Left renal pelvis (tissue), 4 donors: Measurements from ENCODE around the gene RFX1. TPM values are rescaled to one million over a fixed set of nuclear protein-coding genes. Genes with fewer than 3 reads are reported as not detected.

ENCODE experiments used
- DNase-seq, 4 donors: peaks; one replicate each; pipeline ENCODE4 v3.0.0-alpha.2; 2013; ENCODE audit warnings: low read depth in 4 of 4, low spot score in 3 of 4
- polyA plus RNA-seq, 4 donors: library from polyadenylated mRNA; unstranded; fragments of 120-200 nt; gene quantifications; one replicate each; pipeline ENCODE4 v1.2.1, GENCODE V29; 2013; ENCODE audit not compliant: insufficient read length in 4 of 4

RFX1 gene
- polyA plus RNA-seq, 4 donors = 9.3 to 19.2 (median 10.2) TPM

- no peak for DNase-seq
These were observed 88.2 kb downstream of the RFX1 start for GRCh38 chr19:13917888-13918406.

- no peak for DNase-seq
These were observed 91.3 kb downstream of the RFX1 start for GRCh38 chr19:13914777-13915176.

DNA sequence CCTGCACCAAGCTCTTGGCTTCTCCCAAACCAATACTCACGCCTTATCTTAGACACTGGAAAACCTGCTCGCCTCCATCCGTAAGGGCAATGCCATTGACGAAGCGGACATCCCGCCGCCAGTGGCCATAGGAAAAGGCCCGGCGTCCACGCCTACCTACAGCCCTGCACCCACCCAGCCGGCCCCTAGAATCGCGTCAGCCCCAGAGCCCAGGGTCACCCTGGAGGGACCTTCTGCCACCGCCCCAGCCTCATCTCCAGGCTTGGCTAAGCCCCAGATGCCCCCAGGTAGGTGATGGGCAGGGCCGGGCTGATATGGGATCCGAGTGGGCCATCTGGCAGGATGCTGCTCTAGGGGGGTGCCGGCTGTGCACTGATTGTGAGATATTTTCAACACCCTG is 92.8 kb downstream of the RFX1 start:
- DNase-seq = no peak

Other genes with a start within 250 kb of the RFX1 start
- 10 to 100 TPM; 15.5 to 42.7 (median 20.4) TPM for gene MRI1, start 241.8 kb downstream of the RFX1 start, polyA plus RNA-seq
- 100 to 1,000 TPM in 2 of 4 donors, 10 to 100 TPM in 2; 82.6 to 127 (median 107) TPM for gene C19orf53, start 231.9 kb downstream of the RFX1 start, polyA plus RNA-seq
- 10 to 100 TPM in 1 of 4 donors, 1 to 10 TPM in 3; 3.7 to 11.7 (median 6.8) TPM for gene ZSWIM4, start 210.9 kb downstream of the RFX1 start, polyA plus RNA-seq
- gene NANOS3, start 129.2 kb downstream of the RFX1 start, polyA plus RNA-seq = 1 to 10 TPM in 3 of 4 donors, under 1 TPM in 1; 0.79 to 2.6 (median 1.6) TPM
- 1 to 10 TPM; 4.8 to 8.9 (median 6.0) TPM for gene BRME1, start 100.2 kb downstream of the RFX1 start, polyA plus RNA-seq
- gene CC2D1A, start 100.1 kb downstream of the RFX1 start, polyA plus RNA-seq = 10 to 100 TPM; 19.4 to 45.8 (median 23.0) TPM
- 1 to 10 TPM in 3 of 4 donors, under 1 TPM in 1; 0.86 to 1.7 (median 1.4) TPM for gene PODNL1, start 67.9 kb downstream of the RFX1 start, polyA plus RNA-seq
- gene DCAF15, start 53.8 kb downstream of the RFX1 start, polyA plus RNA-seq = 10 to 100 TPM; 26.1 to 46.7 (median 28.2) TPM
- not detected for gene RLN3, start 21.8 kb upstream of the RFX1 start, polyA plus RNA-seq
- gene IL27RA, start 25.4 kb upstream of the RFX1 start, polyA plus RNA-seq = 1 to 10 TPM; 3.8 to 7.8 (median 5.9) TPM
- 10 to 100 TPM in 3 of 4 donors, under 1 TPM in 1; 0.94 to 32.9 (median 20.1) TPM for gene PALM3, start 55.8 kb upstream of the RFX1 start, polyA plus RNA-seq
- gene MISP3, start 66.5 kb upstream of the RFX1 start, polyA plus RNA-seq = 10 to 100 TPM in 1 of 4 donors, 1 to 10 TPM in 3; 1.3 to 10.3 (median 6.3) TPM
- not detected for gene C19orf67, start 79.5 kb upstream of the RFX1 start, polyA plus RNA-seq
- gene SAMD1, start 84.4 kb upstream of the RFX1 start, polyA plus RNA-seq = 10 to 100 TPM; 39.8 to 52.0 (median 41.4) TPM
- 100 to 1,000 TPM in 2 of 4 donors, 10 to 100 TPM in 2; 90.6 to 106 (median 99.0) TPM for gene PRKACA, start 111.4 kb upstream of the RFX1 start, polyA plus RNA-seq
- 10 to 100 TPM; 15.1 to 19.8 (median 19.4) TPM for gene ASF1B, start 130.3 kb upstream of the RFX1 start, polyA plus RNA-seq
- 10 to 100 TPM; 34.7 to 60.6 (median 44.1) TPM for gene ADGRL1, start 199.8 kb upstream of the RFX1 start, polyA plus RNA-seq